Ascending aorta (tissue), 2 donors: ENCODE results near the gene CAD. TPM values are rescaled to one million over a fixed set of nuclear protein-coding genes. Genes with fewer than 3 reads are reported as not detected.

ENCODE experiments used
- DNase-seq, 2 donors: peaks; one replicate each; pipeline ENCODE4 v3.0.0-alpha.2; 2019; ENCODE audit warnings: low spot score in 2 of 2
- H3K27ac ChIP-seq, 2 donors: fragments of 200-600 bp; sonication (generic); one replicate each; pipeline ENCODE4 v1.5.1; 2016 to 2017; ENCODE audit warnings: mild to moderate bottlenecking in 1 of 2
- H3K27me3 ChIP-seq: fragments of 200-600 bp; sonication (generic); one replicate; pipeline ENCODE4 v1.5.1; 2017
- H3K36me3 ChIP-seq, 2 donors: fragments of 200-600 bp; sonication (generic); one replicate each; pipeline ENCODE4 v1.5.1; 2016
- H3K4me1 ChIP-seq, 2 donors: fragments of 200-600 bp; sonication (generic); one replicate each; pipeline ENCODE4 v1.5.1; 2016 to 2017; ENCODE audit warnings: mild to moderate bottlenecking in 1 of 2
- H3K4me3 ChIP-seq, 2 donors: fragments of 200-600 bp; sonication (generic); one replicate each; pipeline ENCODE4 v1.5.1; 2016 to 2017; ENCODE audit warnings: mild to moderate bottlenecking in 1 of 2
- H3K9me3 ChIP-seq, 2 donors: fragments of 200-600 bp; sonication (generic); one replicate each; pipeline ENCODE4 v1.5.1; 2016
- intact Hi-C: fragments of 100-400 bp; cut with DNase I; formaldehyde crosslinking; loops from one replicate; pipeline ENCODE4 v1.15.1; 2023
- total RNA-seq: library from RNA; depleted of rRNA; stranded (reverse); fragments of >200 nt; gene quantifications from one replicate; pipeline ENCODE4 v1.1.0, GENCODE V29; 2016
- TF ChIP-seq, protein P1 (sequence below), 3 experiments: fragments of 200-600 bp in 2 of 3; fragments of 450-650 bp in 1 of 3; sonication (generic) in 2 of 3; IDR thresholded peaks; one replicate each; pipeline ENCODE4 v1.5.1; 2016 to 2019; ENCODE audit warnings: antibody characterized with exemption in 3 of 3, mild to moderate bottlenecking in 1 of 3, moderate library complexity in 1 of 3

CAD gene
- total RNA-seq, 1 donor from 2014 or later, result 63.4 TPM

DNA sequence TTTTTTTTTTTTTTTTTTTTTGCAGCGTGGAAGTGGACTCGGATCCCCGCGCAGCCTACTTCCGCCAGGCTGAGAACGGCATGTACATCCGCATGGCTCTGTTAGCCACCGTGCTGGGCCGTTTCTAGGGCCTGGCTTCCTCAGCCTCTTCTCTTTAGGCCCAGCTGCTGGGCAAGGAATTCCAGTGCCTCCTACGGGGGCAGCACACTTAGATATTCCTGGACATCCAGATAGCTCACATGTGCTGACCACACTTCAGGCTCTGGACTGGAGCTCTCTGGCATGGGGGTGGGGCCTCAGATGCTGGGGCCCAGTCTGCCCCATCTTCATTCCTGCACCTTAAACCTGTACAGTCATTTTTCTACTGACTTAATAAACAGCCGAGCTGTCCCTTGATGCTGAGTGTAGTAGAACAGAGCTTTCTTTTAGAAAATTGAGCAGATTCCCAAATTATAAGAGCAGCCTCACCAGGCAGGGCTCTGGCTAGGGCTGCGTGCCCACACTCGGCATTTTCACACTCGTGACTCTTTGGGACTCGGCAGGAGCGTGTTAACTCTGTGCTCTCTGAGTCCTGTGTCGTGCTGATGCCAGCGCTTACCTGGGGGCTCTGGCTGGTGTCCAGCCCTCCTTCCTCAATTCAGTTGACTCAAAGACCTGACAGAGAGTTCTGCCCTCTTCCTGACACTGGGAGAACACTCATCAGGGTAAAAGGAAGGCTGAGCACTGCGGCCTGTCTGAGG lies 26.4 kb downstream of the CAD start:
- no peak for DNase-seq
- TF ChIP-seq, protein P1, sequence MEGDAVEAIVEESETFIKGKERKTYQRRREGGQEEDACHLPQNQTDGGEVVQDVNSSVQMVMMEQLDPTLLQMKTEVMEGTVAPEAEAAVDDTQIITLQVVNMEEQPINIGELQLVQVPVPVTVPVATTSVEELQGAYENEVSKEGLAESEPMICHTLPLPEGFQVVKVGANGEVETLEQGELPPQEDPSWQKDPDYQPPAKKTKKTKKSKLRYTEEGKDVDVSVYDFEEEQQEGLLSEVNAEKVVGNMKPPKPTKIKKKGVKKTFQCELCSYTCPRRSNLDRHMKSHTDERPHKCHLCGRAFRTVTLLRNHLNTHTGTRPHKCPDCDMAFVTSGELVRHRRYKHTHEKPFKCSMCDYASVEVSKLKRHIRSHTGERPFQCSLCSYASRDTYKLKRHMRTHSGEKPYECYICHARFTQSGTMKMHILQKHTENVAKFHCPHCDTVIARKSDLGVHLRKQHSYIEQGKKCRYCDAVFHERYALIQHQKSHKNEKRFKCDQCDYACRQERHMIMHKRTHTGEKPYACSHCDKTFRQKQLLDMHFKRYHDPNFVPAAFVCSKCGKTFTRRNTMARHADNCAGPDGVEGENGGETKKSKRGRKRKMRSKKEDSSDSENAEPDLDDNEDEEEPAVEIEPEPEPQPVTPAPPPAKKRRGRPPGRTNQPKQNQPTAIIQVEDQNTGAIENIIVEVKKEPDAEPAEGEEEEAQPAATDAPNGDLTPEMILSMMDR (IDR thresholded peaks at IDR 0.05), result no peak
- no peaks in the 10 kb centered on the region for H3K27me3 ChIP-seq
- no peak overlapping the region for H3K27ac ChIP-seq
- no peaks in the 10 kb centered on the region for H3K4me1 ChIP-seq
- peaks cover 49 to 58% of the 10 kb centered on the region in 2 donors for H3K36me3 ChIP-seq
- H3K9me3 ChIP-seq, result no peaks in the 10 kb centered on the region
- intact Hi-C loops, result no loop called here
- H3K4me3 ChIP-seq, result no peak overlapping the region

DNA sequence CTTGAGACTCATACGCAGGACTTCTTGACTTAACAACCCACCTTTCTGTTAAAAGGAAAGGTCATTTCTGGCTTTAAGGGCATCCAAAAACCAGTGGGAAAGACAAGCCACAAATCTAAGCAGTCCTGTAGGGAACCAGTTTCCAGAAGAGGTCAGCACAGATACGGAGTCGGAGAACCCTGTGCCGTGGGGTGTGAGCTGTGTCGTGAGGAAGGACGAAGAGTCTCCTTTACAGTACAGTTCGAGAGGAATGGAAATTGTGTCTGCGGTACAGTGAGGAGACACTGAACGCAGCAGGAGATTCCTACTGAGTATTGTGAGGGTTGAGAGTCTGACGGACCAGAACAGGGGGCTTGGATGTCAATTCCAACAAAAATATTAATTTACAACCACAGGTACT lies 27.9 kb downstream of the CAD start:
- Histone ChIP-seq H3K4me3 (no peak overlapping the region), H3K27ac (no peak overlapping the region), H3K9me3 (no peaks in the 10 kb centered on the region), H3K36me3 (peaks cover 33 to 42% of the 10 kb centered on the region in 2 donors), H3K4me1 (peaks cover 0 to 10% of the 10 kb centered on the region in 2 donors), H3K27me3 (no peaks in the 10 kb centered on the region)
- no peak for DNase-seq
- TF ChIP-seq, protein P1 (IDR thresholded peaks at IDR 0.05), result no peak
- intact Hi-C loops, result no loop called here

DNA sequence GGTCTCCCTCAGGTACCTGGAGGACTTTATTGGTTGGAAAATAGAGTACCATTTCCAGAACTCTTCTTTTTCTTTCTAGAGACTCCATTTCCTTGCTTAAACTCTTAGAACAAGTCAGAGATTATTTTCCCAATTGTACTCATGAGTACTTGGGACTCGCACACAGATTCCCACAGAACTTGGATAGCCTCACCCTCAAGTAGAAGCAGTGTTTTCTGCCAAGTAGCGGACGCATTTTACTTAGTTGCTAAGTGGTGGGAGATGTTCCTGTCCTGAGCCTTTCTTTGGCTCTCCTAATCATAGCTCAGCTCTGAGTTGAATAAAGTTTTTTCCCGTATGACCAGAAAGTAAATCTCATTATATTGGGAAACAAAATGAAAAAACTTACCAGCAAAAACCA lies 28.5 kb downstream of the CAD start:
- no peak for DNase-seq
- TF ChIP-seq, protein P1 (IDR thresholded peaks at IDR 0.05), result no peak
- Histone ChIP-seq H3K4me3 (no peak overlapping the region), H3K27ac (no peak overlapping the region), H3K36me3 (peaks cover 30 to 37% of the 10 kb centered on the region in 2 donors), H3K4me1 (peaks cover 0 to 10% of the 10 kb centered on the region in 2 donors), H3K27me3 (no peaks in the 10 kb centered on the region), H3K9me3 (no peaks in the 10 kb centered on the region)
- intact Hi-C loops, result no loop called here

DNA sequence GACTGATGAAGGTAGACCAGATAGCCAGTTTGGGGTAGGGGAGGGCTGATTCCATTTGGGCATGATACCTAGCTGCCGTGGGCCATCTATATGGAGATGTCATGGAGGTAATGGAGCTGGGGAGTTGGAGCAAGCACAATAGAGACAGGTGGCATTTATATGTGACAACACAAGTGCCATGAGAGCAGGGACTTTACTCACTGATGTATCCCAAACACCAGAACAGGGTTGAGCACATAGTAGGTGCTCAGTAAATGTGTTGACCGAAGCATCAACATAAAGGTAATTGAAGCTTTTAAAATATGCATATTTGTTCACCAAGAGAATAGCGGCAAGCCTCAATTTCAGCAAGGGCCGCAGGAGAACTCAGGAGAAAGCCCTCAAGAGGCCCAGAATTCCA lies 30.7 kb downstream of the CAD start:
- Histone ChIP-seq H3K27me3 (no peaks in the 10 kb centered on the region), H3K9me3 (no peaks in the 10 kb centered on the region), H3K36me3 (peaks cover 10 to 14% of the 10 kb centered on the region in 2 donors), H3K4me3 (no peak overlapping the region), H3K27ac (no peak overlapping the region), H3K4me1 (peaks cover 0 to 10% of the 10 kb centered on the region in 2 donors)
- TF ChIP-seq, protein P1 (IDR thresholded peaks at IDR 0.05), result no peak
- intact Hi-C loops, result no loop called here
- DNase-seq, result no peak

DNA sequence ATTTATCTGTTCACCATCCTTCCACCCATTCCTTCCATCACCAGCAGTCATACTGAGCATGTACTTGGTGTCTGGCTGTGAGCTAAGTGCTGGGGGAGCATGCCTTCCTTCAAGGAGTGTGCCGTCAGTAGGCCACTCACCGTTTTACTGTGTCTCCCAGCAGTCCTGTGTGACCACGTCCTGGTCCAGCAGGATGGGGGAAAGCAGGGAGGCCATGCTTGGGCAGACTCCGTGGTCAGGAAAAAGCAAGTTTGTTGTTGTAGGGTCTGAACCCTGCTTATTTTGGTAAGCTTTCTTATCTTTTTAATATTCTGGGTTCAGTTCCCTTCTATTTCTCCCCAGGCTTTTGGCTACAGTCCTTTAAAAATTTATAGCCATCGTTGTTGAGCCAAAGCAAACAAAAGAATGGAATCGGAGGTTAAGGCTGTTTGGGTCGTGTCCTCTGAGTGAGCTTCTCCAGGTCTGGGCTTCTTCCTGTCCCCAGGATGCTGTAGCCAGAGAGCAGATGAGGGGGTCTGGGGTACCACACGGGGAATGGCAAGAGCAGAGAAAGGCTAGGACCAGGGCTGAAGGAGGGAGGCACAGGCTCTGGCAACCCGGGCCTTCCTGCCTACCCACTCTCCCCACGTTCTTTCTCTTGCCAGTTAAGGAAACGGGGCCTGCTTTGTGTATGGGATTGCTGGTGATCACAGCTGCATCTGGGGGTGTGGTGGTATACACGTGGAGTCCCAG lies 32.2 kb downstream of the CAD start:
- Histone ChIP-seq H3K27ac (peak overlapping the region; percentile 18 to 48), H3K4me1 (peaks cover 0 to 10% of the 10 kb centered on the region in 2 donors), H3K36me3 (peaks cover 0 to under 1% of the 10 kb centered on the region in 2 donors), H3K4me3 (no peak overlapping the region), H3K9me3 (no peaks in the 10 kb centered on the region), H3K27me3 (no peaks in the 10 kb centered on the region)
- intact Hi-C loops, result no loop called here
- DNase-seq, result no peak
- TF ChIP-seq, protein P1 (IDR thresholded peaks at IDR 0.05), result no peak
